GM04503 (cell line): ENCODE data around the gene DPY19L3.

Experiments used
- DNase-seq: peaks from one replicate; pipeline ENCODE4 v3.0.0-alpha.2; 2012; ENCODE audit warnings: low read depth

The DPY19L3 gene

GRCh38 chr19:32519023-32519422 lies 113.5 kb downstream of the DPY19L3 start:
- no peak for DNase-seq

- no peak for DNase-seq
Observed at GRCh38 chr19:32522967-32523366, 117.4 kb downstream of the DPY19L3 start.

GRCh38 chr19:32526895-32527294 lies 121.3 kb downstream of the DPY19L3 start:
- DNase-seq, result no peak

- no peak for DNase-seq
Observed at GRCh38 chr19:32530773-32531172, 125.2 kb downstream of the DPY19L3 start.

- no peak for DNase-seq
Observed at GRCh38 chr19:32532233-32532632, 126.7 kb downstream of the DPY19L3 start.
